Measurements from ENCODE around the gene ASCC2.

The ASCC2 gene

GRCh38 chr22:29787371-29787980 is 50.6 kb downstream of the ASCC2 start:
- DNase-seq (ENCODE audit: low spot score) = no peak

GRCh38 chr22:29786031-29786430 is 52.0 kb downstream of the ASCC2 start:
- no peak for DNase-seq (ENCODE audit: low spot score)

GRCh38 chr22:29784451-29785361 is 53.4 kb downstream of the ASCC2 start:
- DNase-seq (ENCODE audit: low spot score) = no peak

- DNase-seq (ENCODE audit: low spot score) = no peak
Observed at GRCh38 chr22:29782061-29782845, 55.8 kb downstream of the ASCC2 start.

- no peak for DNase-seq (ENCODE audit: low spot score)
Observed at GRCh38 chr22:29780748-29781676, 57.1 kb downstream of the ASCC2 start.

- no peak for DNase-seq (ENCODE audit: low spot score)
Observed at GRCh38 chr22:29780220-29780619, 57.9 kb downstream of the ASCC2 start.

GRCh38 chr22:29773233-29773632 is 64.8 kb downstream of the ASCC2 start:
- no peak for DNase-seq (ENCODE audit: low spot score)

- no peak for DNase-seq (ENCODE audit: low spot score)
Observed at GRCh38 chr22:29772170-29772641, 65.9 kb downstream of the ASCC2 start.

GRCh38 chr22:29769723-29770321 is 68.3 kb downstream of the ASCC2 start:
- DNase-seq (ENCODE audit: low spot score) = no peak

GRCh38 chr22:29768052-29768693 is 69.9 kb downstream of the ASCC2 start:
- no peak for DNase-seq (ENCODE audit: low spot score)

- DNase-seq (ENCODE audit: low spot score) = peak; percentile 91
Observed at GRCh38 chr22:29767171-29768051, 70.7 kb downstream of the ASCC2 start, which contains the start of gene UQCR10. Gene UQCR10 (plus strand): TSS chr22:29767369. CDS start chr22:29767399, 30 bp downstream.

- peak; percentile 91 for DNase-seq (ENCODE audit: low spot score)
Observed at GRCh38 chr22:29766632-29767170, 71.4 kb downstream of the ASCC2 start, which contains the start of gene ZMAT5. Gene ZMAT5 (minus strand): TSS chr22:29767007. CDS start chr22:29748544, 18,463 bp downstream.

GRCh38 chr22:29765905-29766631 is 72.0 kb downstream of the ASCC2 start:
- DNase-seq (ENCODE audit: low spot score) = no peak

GRCh38 chr22:29762263-29762662 is 75.8 kb downstream of the ASCC2 start:
- no peak for DNase-seq (ENCODE audit: low spot score)

- DNase-seq (ENCODE audit: low spot score) = no peak
Observed at GRCh38 chr22:29758959-29759358, 79.1 kb downstream of the ASCC2 start.

GRCh38 chr22:29758068-29758622 is 79.9 kb downstream of the ASCC2 start:
- DNase-seq (ENCODE audit: low spot score) = no peak

GRCh38 chr22:29757096-29757495 is 81.0 kb downstream of the ASCC2 start:
- no peak for DNase-seq (ENCODE audit: low spot score)

GRCh38 chr22:29756341-29756740 is 81.7 kb downstream of the ASCC2 start:
- DNase-seq (ENCODE audit: low spot score) = no peak

Data from left forelimb (tissue), 1 donor.